Vagina (tissue), 2 donors: Measurements from ENCODE around the gene PCDHB7. TPM values are rescaled to one million over a fixed set of nuclear protein-coding genes. Genes with fewer than 3 reads are reported as not detected.
"Not testable (repeated sequence)": the region's sequence is repeated elsewhere in the genome, so short reads cannot be mapped to it uniquely, and the experiment has no call there.

Source experiments
- DNase-seq, 2 donors: peaks; one replicate each; pipeline ENCODE4 v3.0.0-alpha.2; 2017; ENCODE audit errors: extremely low spot score in 2 of 2
- H3K27ac ChIP-seq: fragments of 200-600 bp; sonication (generic); one replicate; pipeline ENCODE4 v1.5.1; 2019
- H3K27me3 ChIP-seq: fragments of 200-600 bp; sonication (generic); one replicate; pipeline ENCODE4 v1.5.1; 2019
- H3K36me3 ChIP-seq, 2 donors: fragments of 200-600 bp; sonication (generic); one replicate each; pipeline ENCODE4 v1.5.1; 2017 to 2019
- H3K4me1 ChIP-seq: fragments of 200-600 bp; sonication (generic); one replicate; pipeline ENCODE4 v1.5.1; 2019
- H3K4me3 ChIP-seq, 2 donors: fragments of 200-600 bp; sonication (generic); 1 replicate in 1 of 2; 2 replicates in 1 of 2; pipeline ENCODE4 v1.5.1; 2016 to 2019
- H3K9me3 ChIP-seq: fragments of 200-600 bp; sonication (generic); one replicate; pipeline ENCODE4 v1.5.1; 2019
- POLR2A ChIP-seq, 2 donors: fragments of 450-650 bp; IDR thresholded peaks; one replicate each; pipeline ENCODE4 v1.6.1; 2017; ENCODE audit warnings: antibody characterized with exemption in 2 of 2, mild to moderate bottlenecking in 2 of 2, moderate library complexity in 2 of 2
- POLR2AphosphoS5 ChIP-seq, 2 donors: sonication (generic); formaldehyde crosslinking; IDR thresholded peaks; one replicate each; pipeline ENCODE4 v1.9.0; 2017; ENCODE audit warnings: antibody characterized with exemption in 2 of 2, mild to moderate bottlenecking in 2 of 2, low read depth in 1 of 2; ENCODE audit not compliant: insufficient read depth in 1 of 2
- intact Hi-C: fragments of 100-400 bp; cut with DNase I; formaldehyde crosslinking; loops from one replicate; pipeline ENCODE4 v1.15.1; 2023
- total RNA-seq: library from RNA; depleted of rRNA; stranded (reverse); fragments of >200 nt; gene quantifications from one replicate; pipeline ENCODE4 v1.2.3, GENCODE V29; 2016
- TF ChIP-seq, protein P1 (sequence below), 3 experiments: fragments of 450-650 bp in 2 of 3; fragments of 200-600 bp in 1 of 3; sonication (generic) in 1 of 3; IDR thresholded peaks; one replicate each; pipeline ENCODE4 v1.5.1; 2017 to 2019; ENCODE audit warnings: antibody characterized with exemption in 3 of 3, mild to moderate bottlenecking in 2 of 3, moderate library complexity in 2 of 3

The PCDHB7 gene
- total RNA-seq, 1 donor from 2014 or later, result 0.98 TPM

- H3K4me1 ChIP-seq, result no peaks in the 10 kb centered on the region
- DNase-seq, result no peak
- H3K27ac ChIP-seq, result no peak within 1 kb of the TSS
- TF ChIP-seq POLR2AphosphoS5 (IDR thresholded peaks at IDR 0.05; ENCODE audit: insufficient read depth in 1 of 2, low read depth in 1 of 2), result no peak
- TF ChIP-seq, protein P1, sequence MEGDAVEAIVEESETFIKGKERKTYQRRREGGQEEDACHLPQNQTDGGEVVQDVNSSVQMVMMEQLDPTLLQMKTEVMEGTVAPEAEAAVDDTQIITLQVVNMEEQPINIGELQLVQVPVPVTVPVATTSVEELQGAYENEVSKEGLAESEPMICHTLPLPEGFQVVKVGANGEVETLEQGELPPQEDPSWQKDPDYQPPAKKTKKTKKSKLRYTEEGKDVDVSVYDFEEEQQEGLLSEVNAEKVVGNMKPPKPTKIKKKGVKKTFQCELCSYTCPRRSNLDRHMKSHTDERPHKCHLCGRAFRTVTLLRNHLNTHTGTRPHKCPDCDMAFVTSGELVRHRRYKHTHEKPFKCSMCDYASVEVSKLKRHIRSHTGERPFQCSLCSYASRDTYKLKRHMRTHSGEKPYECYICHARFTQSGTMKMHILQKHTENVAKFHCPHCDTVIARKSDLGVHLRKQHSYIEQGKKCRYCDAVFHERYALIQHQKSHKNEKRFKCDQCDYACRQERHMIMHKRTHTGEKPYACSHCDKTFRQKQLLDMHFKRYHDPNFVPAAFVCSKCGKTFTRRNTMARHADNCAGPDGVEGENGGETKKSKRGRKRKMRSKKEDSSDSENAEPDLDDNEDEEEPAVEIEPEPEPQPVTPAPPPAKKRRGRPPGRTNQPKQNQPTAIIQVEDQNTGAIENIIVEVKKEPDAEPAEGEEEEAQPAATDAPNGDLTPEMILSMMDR (IDR thresholded peaks at IDR 0.05), result no peak
- TF ChIP-seq POLR2A (IDR thresholded peaks at IDR 0.05), result no peak
- peak within 1 kb of the TSS in 1 of 2 donors; percentile 8 for H3K4me3 ChIP-seq
- no peaks in the 10 kb centered on the region for H3K27me3 ChIP-seq
- H3K9me3 ChIP-seq, result peaks cover 13% of the 10 kb centered on the region
- no peaks in the 10 kb centered on the region for H3K36me3 ChIP-seq
- intact Hi-C loops, result no loop called here
These were observed 22.6 kb upstream of the PCDHB7 start, which contains the start of gene PCDHB6 for GRCh38 chr5:141149812-141150211. Gene PCDHB6 (plus strand): TSS chr5:141150057. CDS start chr5:141150258, 201 bp downstream.

- Histone ChIP-seq H3K36me3 (no peaks in the 10 kb centered on the region), H3K27ac (no peak overlapping the region), H3K4me1 (no peaks in the 10 kb centered on the region), H3K27me3 (no peaks in the 10 kb centered on the region), H3K9me3 (peaks cover 13% of the 10 kb centered on the region), H3K4me3 (peak overlapping the region in 1 of 2 donors; percentile 8)
- no peak for DNase-seq
- intact Hi-C loops, result no loop called here
- TF ChIP-seq, protein P1 (IDR thresholded peaks at IDR 0.05), result no peak
- TF ChIP-seq POLR2AphosphoS5 (IDR thresholded peaks at IDR 0.05; ENCODE audit: insufficient read depth in 1 of 2, low read depth in 1 of 2) (no peak), POLR2A (IDR thresholded peaks at IDR 0.05) (no peak)
These were observed 22.0 kb upstream of the PCDHB7 start for GRCh38 chr5:141150224-141150992.

DNA sequence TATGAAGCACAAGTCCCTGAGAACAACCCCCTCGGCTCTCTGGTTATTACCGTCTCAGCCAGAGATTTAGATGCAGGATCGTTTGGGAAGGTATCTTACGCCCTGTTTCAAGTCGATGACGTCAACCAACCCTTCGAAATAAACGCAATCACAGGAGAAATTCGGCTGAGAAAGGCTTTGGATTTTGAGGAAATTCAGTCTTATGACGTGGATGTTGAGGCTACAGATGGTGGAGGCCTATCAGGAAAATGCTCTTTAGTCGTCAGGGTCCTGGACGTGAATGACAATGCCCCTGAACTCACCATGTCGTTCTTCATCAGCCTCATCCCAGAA, 21.5 kb upstream of the PCDHB7 start:
- Histone ChIP-seq H3K4me1 (no peaks in the 10 kb centered on the region), H3K27ac (no peak overlapping the region), H3K4me3 (peak overlapping the region in 1 of 2 donors; percentile 8), H3K27me3 (no peaks in the 10 kb centered on the region), H3K36me3 (no peaks in the 10 kb centered on the region), H3K9me3 (peaks cover 13% of the 10 kb centered on the region)
- TF ChIP-seq POLR2A (IDR thresholded peaks at IDR 0.05), result no peak
- no peak for TF ChIP-seq POLR2AphosphoS5 (IDR thresholded peaks at IDR 0.05; ENCODE audit: insufficient read depth in 1 of 2, low read depth in 1 of 2)
- TF ChIP-seq, protein P1 (IDR thresholded peaks at IDR 0.05), result no peak
- no peak for DNase-seq
- intact Hi-C loops, result no loop called here

- DNase-seq, H3K4me1 ChIP-seq, H3K36me3 ChIP-seq, intact Hi-C loops, H3K27me3 ChIP-seq, H3K27ac ChIP-seq, H3K4me3 ChIP-seq: not testable (repeated sequence)
- H3K9me3 ChIP-seq, result peaks cover 18% of the 10 kb centered on the region
These were observed 20.8 kb upstream of the PCDHB7 start for GRCh38 chr5:141151632-141152031.

DNA sequence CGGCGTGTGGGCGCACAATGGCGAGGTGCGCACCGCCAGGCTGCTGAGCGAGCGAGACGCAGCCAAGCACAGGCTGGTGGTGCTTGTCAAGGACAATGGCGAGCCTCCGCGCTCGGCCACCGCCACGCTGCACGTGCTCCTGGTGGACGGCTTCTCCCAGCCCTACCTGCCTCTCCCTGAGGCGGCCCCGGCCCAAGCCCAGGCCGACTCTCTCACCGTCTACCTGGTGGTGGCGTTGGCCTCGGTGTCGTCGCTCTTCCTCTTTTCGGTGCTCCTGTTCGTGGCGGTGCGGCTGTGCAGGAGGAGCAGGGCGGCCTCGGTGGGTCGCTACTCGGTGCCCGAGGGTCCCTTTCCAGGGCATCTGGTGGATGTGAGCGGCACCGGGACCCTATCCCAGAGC, 20.3 kb upstream of the PCDHB7 start:
- DNase-seq, H3K4me3 ChIP-seq, H3K27me3 ChIP-seq, H3K4me1 ChIP-seq, H3K27ac ChIP-seq, H3K36me3 ChIP-seq, intact Hi-C loops: not testable (repeated sequence)
- H3K9me3 ChIP-seq, result peaks cover 19% of the 10 kb centered on the region

DNA sequence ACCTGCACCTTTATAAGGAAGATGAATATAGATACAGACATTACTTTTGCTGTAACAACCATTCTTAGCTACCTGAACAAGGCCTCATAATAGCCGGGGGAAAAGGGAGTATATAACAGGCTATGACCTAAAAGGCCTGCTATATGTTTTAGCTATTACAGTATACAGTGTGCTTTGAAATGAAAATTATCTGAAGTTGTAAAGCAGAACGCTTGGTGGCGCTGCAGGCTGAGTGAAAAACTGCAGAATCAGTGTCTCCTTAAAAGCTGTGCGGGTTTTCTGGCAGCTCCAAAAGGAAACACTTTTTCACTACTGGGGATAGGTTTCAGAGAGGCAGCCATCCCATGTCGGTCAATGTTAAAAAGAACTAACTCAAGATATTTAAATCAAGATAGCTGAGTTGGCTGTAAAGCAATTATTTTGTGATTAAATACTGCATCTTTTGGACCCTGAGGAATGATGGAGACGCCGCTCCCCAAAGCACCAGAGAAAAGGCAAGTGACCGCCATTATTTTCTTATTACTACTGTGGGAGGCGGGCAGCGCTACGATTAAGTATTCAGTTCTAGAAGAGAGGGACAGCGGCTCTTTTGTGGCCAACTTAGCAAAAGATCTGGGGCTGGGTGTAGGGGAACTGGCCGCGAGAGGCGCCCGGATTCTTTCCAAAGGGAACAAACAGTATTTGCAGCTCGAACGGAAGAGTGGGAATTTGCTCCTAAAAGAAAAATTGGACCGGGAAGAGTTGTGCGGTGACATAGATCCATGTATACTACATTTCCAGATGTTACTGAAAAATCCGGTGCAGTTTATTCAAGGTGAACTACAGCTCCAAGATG, 16.7 kb upstream of the PCDHB7 start:
- intact Hi-C loops, result no loop called here
- Histone ChIP-seq H3K27me3 (no peaks in the 10 kb centered on the region), H3K27ac (no peak overlapping the region), H3K4me3 (no peak overlapping the region), H3K36me3 (no peaks in the 10 kb centered on the region), H3K9me3 (peaks cover 14% of the 10 kb centered on the region), H3K4me1 (no peaks in the 10 kb centered on the region)
- no peak for DNase-seq
- TF ChIP-seq, protein P1 (IDR thresholded peaks at IDR 0.05), result no peak
- TF ChIP-seq POLR2AphosphoS5 (IDR thresholded peaks at IDR 0.05; ENCODE audit: insufficient read depth in 1 of 2, low read depth in 1 of 2) (no peak), POLR2A (IDR thresholded peaks at IDR 0.05) (no peak)

DNA sequence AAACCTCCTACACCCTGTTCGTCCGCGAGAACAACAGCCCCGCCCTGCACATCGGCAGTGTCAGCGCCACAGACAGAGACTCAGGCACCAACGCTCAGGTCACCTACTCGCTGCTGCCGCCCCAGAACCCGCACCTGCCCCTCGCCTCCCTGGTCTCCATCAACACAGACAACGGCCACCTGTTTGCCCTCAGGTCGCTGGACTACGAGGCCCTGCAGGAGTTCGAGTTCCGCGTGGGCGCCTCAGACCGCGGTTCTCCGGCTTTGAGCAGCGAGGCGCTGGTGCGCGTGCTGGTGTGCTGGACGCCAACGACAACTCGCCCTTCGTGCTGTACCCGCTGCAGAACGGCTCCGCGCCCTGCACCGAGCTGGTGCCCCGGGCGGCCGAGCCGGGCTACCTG, 15.1 kb upstream of the PCDHB7 start:
- intact Hi-C loops, H3K36me3 ChIP-seq, H3K27me3 ChIP-seq, DNase-seq, H3K27ac ChIP-seq, H3K4me3 ChIP-seq, H3K4me1 ChIP-seq, H3K9me3 ChIP-seq: not testable (repeated sequence)

DNA sequence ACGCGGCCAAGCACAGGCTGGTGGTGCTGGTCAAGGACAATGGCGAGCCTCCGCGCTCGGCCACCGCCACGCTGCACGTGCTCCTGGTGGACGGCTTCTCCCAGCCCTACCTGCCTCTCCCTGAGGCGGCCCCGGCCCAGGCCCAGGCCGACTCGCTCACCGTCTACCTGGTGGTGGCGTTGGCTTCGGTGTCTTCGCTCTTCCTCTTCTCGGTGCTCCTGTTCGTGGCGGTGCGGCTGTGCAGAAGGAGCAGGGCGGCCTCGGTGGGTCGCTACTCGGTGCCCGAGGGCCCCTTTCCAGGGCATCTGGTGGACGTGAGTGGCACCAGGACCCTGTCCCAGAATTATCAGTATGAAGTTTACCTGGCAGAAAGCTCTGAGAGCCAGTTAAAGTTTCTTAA, 14.5 kb upstream of the PCDHB7 start:
- H3K27me3 ChIP-seq, H3K36me3 ChIP-seq, H3K27ac ChIP-seq, H3K4me3 ChIP-seq, DNase-seq, H3K4me1 ChIP-seq, intact Hi-C loops: not testable (repeated sequence)
- H3K9me3 ChIP-seq, result peaks cover 11% of the 10 kb centered on the region
